GM12892 (cell line): ENCODE measurements around the gene PIK3R5.

ENCODE experiments used
- POLR2A ChIP-seq: IDR thresholded peaks from 2 replicates; pipeline ENCODE4 v1.6.1; 2011; ENCODE audit warnings: low read depth, low read length, control low read depth
- POLR2AphosphoS5 ChIP-seq: IDR thresholded peaks from 2 replicates; pipeline ENCODE4 v1.6.1; 2011; ENCODE audit warnings: low read depth, low read length, control low read depth
- TAF1 ChIP-seq: IDR thresholded peaks from 2 replicates; pipeline ENCODE4 v1.6.1; 2011; ENCODE audit warnings: low read depth, mild to moderate bottlenecking, control low read depth, low read length, borderline replicate concordance

GRCh38 chr17:8981443-8981842 lies 15.9 kb upstream of the PIK3R5 start:
- TF ChIP-seq POLR2A (no peak), TAF1 (no peak), POLR2AphosphoS5 (no peak)
